Nucleus accumbens (tissue), 56 donors: Measurements from ENCODE around the gene CCDC171.
"Not testable (repeated sequence)": the region's sequence is repeated elsewhere in the genome, so short reads cannot be mapped to it uniquely, and the experiment has no call there.

Source experiments
- DNase-seq, 56 donors: peaks; one replicate each; lab custom pipeline; 2025; lab: John Stamatoyannopoulos, UW

The CCDC171 gene

DNA sequence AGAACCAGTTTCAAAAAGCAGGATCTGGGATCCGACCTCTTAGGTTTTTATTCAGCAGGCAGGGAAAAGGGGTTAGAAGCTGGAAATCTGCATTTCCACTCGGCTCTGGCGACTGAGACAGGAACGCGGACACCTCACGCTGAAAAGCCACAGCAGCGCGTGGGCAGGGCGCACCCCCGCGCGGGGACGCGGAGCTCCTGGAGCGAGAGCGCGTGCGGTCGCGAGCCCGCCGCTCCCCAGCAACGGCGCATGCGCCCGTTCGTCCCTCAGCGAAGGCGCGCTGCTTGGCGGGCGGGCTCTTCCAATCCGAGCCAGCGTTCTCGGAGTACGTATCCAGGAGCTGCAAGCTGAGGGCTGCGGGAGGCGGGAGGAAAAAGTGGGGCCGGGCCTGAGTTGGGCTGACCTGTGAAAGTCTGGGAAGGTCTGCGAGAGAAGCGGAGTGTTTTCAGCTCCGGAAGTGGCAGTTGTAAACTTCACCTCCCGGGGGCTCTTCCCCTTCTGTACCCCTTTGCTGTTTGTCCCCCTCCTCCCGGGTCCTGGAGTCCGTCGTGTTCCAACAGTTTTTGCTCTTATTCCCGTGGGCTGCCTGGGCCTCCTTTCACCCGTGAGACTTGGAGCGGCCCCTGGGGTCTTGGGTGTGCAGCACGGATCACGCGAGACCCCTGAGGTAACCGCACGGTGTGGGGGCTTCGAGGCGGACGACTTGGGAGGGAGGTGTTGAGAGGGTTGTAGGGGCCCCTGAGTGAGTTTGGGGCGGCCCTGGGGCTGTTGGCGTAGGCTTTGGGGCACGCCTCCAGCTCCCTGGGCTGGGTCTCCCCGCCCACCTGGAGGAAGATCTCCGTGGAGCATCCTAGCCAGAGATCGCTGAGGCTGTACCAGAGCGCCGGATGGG is at the start of gene CCDC171:
Gene CCDC171 (plus strand): TSS at position 408 of the 892 bp plus-strand sequence. CDS start 11,046 bp downstream, outside the sequence.
- DNase-seq = peak; percentile 51 to 95 (median 88)

DNA sequence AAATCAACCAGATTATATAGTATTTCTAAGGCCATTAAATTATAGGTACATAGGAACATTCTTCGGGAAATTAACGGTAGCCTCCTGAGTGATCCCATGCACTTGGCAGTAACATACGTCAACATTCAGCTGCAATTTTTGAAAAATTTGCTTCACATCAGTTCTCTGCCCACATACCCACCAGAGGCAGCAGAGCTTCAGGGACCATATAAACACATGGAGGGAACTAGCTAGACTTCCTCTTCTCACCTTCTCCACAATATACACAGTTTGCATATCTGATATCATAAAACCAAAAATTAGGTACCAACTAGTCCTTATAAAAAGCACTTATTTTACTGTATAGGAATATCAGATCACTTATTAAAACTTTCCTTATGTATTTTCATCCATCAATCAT is 46.9 kb upstream of the CCDC171 start:
- DNase-seq = no peak

DNA sequence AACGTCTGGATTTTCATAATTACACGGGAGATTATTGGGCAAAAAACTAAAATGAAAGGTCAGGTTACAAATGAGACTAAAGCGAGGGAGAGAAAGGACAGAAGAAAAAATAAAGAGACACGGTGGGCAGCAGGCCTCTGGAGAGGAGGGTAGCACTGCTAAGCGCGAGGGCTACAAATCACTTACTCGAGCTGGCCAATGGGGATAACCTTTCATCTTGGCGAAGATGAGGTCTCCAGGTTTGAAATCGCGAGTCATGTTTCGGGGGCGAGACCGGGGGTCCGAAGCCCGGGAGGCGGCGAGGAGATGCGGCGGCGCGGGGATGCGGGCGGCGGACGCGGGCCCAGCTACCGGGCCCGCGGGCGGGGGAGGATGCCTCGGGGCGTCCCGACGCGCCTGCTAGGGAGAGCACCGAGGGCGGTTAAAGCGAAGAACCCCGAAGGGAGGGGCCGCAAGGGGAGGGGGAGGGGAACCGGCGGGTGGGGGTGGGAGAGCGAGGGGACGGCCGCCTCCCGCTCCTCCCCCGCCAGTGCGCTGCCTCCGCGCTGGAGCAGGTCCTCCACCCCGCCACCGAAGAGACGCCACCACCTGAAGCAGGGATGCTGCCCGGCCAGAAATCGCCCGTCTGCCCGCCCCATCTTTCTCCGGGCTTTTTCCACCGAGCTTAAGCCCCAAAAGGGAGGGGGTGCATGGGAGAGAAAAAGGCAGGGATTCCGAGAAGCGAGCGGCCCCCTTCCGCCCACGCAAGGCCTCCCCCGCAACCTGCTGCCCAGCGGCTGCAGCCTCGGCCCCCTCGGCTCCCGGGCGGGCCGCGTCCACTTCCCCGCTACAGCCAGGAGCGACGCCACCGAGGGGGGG is 42.7 kb upstream of the CCDC171 start:
- peak in 43 of 56 donors; percentile 2 to 83 (median 49) for DNase-seq

DNA sequence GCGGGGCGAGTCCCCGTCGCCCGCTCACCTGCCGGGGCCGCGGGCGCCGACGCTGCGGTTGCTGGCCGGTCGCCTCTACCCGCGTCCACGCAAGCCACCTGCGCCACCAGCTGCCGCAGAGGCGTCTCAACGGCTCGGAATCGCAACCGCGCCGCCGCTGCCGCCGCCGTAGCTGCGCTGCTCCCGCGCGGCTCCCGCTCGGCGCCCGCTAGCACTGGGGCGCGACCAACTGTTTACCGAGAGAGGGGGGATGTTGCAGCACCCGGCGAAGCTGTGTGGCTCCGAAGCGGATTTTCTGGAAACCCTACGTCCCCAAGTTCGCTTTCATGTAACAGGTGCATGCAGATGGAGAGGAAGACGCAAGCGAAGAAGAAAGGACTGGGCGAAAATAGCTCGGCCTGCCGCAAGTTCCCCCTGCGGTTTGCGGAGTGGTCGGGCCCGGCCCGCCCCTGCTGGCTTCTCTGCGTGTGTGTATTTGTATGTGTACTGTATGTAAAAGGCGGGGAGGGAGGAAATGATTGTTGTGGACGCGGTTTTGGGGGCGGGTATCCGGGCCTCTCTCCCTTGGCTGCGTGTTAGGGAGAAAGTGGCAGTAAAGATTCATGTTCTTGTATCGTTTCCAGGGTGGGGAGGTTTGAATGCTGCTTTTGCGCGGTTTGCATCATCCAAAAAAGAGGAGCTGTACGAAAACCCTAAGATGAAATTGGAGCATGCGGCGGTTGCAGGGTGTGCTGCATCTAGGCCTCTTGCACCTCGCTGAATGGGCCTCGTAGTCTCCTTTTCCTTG is 41.9 kb upstream of the CCDC171 start, which contains the start of gene PSIP1:
Gene PSIP1 (minus strand): TSS at position 182 of the 787 bp plus-strand sequence. CDS start 782 bp downstream, outside the sequence.
- DNase-seq = peak in 54 of 56 donors; percentile 34 to 99 (median 84)

DNA sequence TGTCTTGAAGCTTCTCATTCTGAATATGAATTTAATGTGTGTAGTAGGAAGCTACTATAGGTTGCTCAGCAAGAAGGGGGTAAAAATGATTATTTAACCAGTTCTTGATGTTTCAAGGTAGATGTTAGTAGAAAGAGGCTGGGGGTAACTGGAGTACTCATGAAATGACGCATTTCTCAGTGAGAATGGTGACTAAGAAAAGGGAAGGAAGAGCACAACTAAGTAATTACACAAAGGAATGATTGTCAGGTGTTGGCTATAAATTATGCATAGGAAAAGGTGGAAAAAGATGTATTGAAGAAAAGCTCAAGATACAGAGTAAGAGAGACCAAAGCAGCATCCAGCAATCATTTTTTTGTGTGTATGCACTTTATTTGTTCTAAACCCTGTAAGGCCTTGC is 40.6 kb upstream of the CCDC171 start:
- no peak for DNase-seq

DNA sequence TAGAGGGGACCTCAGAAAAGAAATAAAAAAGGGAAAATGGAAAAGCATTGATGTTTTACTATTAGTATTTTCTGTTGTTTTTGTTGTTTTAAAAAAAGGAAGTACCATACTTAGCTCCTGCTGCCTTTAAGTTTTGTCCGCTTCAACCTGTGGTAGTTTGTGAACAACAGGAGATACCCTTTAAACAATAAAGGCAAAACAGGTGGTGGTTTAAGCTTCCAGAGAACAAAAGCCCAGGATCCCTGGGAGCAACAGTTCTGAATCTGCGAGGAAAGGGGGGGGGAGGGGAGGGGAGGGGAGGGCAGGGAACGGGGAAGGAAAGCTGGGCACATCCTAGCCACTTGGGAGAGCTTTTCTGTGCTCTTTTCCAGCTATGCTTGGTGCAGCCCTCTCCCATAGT is 40.0 kb upstream of the CCDC171 start:
- DNase-seq = no peak

DNA sequence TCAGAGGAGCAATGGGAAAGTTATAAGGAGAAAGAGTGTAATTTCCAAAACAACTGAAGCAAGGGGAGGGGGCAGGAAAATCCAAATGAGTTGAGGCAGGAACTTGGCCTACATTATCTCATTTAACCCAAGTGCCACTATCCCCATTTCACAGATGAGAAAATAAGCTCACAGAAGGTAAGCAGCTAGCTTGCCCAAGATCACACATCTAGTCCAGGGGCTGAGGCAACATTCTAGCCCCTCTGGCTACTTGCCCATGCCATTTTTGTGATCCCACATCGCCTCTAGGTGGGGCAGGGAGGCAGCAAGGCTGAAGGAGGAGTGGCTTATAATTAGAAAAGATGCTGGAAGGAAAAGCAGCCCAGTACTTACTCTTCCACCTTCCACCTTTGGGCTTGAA is 39.5 kb upstream of the CCDC171 start:
- DNase-seq = no peak

DNA sequence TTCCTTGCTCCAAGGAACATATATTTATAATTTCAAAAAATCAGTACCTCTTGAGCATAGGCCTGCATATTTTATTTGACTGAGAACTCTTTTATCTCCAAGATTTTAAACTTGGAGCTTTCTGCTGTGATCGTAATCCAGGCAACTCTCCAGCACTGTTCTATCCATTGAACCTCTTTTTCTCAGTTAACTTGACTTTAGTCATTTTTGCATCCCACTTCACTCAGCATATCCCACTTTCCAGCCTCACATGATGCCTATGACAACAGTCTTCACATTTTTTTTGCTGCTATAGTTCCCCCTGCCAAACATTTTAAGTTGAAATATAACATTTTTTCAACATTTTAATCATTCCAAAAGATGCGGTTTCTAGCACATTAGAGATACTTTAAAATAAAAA is 33.0 kb upstream of the CCDC171 start:
- no peak for DNase-seq

DNA sequence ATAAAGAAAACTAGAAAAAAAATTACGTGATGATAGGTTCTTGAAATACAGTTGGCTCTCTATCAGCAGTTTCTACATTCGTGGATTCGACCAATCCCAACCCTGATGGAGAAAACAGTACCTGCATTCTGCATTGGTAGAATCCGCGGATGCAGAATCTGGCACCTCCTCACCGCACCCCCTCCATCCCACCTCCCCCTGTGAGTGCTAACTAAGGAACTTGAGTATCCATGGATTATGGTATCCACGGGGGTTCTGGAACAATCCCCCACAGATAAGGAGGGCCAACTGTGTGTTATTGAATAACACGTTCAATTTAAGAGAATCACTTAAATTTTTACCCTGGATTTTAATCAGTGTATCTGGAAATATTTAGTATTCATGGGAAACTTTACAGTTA is 31.6 kb upstream of the CCDC171 start:
- no peak for DNase-seq

DNA sequence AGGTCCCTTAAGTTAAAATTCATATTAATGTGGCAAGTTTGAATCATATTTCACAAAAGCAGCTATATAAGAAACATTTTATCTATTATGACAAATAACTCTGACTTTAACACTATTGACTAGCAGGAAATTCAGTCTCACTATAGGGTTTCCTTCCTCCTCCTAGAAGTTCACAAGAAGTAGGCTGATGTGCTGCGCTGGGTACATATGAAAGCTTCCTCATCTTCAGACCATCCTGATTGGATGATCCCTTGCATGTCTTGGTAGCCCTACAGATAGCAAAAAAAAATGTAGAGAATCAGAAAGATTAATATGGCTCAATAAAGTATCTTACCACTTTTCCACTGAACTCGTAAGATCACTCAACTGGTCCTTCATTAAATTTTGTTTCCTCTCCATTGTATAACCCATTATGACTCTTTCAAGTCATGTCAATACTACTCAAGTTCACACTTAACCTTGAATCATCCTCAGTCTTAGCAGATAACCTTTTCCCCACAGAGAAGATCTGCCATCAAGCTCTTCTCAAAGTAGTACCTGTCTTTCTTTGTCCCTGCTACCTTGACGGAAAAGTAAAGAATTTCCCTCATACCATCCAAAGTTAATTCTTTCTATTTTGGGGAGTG is 30.6 kb upstream of the CCDC171 start:
- DNase-seq = no peak

DNA sequence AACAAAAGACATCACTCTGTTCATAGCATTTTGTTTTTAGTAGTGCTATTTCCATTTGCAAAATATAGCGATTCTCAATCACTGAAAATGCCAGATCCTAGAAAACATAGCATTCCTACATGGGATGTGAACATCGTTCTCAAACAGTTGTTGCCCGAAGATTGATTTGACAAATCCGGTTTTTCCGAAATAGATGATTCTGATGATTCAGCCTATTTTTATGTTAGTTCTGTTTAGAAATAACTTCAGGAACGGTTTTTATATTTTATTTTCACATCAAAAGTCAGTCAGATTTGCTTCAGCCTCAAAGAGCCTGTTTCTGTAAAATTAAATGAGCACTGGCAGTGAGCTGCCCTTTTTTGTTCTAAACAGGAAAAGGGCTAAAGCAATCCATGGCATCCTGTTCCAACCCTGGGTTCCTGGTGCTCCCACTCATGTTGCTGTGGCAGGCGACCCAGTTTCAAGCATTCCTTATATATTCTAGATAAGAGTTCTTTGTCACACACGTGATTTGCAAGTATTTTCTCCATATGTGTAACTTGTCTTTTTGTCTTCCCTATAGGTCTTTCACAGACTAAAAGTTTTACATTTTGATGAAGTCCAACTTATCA is 27.9 kb upstream of the CCDC171 start:
- no peak for DNase-seq

DNA sequence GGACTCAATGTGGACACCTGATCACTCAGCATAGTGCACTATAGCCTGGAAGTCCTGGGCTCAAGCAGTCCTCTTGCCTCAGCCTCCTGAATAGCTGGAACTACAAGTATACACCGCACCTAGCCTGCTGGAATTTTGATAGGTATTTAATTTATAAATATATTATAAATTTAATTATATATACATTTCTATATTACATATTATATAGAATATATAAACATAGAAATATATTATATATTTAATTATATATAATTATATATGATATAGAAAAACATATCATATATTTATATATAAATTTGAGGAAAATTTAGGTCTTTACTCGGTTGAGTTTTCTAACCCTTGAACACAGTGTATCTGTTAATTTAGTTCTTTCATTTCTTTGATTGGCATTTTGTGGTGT is 26.9 kb upstream of the CCDC171 start:
- DNase-seq = no peak

DNA sequence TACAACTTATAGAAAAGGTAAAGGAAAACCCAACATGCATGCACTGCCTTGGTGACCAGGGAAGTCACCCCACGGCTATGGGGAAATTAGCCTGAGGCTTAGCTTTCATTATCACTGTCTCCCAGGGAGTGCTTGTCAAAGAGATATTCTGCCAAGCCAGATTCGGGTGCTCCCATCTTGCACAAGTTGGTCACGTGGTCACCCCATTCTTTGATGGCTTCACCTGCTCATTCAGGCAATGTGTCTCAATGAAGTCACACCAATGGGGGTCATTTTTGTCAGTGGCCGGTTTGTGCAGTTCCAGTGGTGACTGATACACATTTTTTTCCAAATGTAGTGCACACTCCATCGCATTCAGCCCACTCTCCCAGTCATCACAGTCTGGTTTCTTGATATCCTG is 25.8 kb upstream of the CCDC171 start:
- not testable (repeated sequence) for DNase-seq

DNA sequence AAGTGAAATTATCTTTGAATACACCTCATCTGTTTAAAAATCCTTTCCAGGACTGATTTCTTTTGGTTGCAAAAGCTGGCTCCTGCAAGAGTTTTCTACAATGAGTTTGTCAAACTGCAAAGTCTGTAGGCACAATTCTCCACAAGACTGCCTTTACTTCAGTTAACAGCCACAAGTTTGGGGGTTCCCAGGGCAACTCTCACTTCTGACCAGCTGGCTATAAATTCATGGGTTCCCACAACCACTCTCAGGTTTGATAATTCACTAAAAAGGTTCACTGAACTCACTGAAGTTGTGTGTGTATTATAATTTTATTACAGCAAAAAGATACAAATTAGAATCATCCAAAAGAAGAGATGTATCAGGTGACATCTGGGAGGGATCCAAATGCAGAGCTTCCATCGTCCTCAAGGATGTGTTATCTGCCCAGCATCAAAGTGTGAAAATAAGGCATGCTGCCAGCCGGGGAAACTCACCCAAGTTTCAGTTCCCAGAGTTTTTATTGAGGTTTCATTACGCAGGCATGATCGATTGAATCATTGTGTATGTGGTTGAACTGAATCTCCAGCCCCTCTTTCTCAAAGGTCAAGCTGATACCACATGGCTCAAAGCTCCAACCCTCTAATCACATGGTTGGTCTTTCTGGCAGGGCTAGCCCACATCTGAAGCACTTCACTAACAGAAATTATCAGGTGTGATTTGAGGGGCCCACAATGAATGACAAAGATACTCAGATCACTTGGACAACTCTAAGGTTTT is 23.1 kb upstream of the CCDC171 start:
- no peak for DNase-seq

DNA sequence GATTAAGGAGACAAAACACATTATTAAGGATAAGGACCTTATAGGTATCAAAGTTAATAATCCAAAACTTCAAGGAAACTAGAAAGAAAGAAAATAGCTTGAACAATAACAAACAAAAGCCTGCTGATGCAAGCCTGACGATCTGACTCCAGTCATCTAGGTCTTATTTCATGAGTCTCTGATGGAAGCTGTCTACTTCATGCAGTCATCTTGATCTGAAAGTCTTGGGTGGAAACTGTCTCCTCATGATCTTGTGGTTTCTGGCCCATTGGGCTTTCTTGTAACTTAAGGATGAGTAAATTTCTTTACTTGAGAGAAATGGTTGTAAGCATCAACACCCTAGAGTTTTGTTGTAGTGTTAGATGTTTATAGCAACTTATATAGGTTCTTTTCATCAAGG is 21.5 kb upstream of the CCDC171 start:
- no peak for DNase-seq

DNA sequence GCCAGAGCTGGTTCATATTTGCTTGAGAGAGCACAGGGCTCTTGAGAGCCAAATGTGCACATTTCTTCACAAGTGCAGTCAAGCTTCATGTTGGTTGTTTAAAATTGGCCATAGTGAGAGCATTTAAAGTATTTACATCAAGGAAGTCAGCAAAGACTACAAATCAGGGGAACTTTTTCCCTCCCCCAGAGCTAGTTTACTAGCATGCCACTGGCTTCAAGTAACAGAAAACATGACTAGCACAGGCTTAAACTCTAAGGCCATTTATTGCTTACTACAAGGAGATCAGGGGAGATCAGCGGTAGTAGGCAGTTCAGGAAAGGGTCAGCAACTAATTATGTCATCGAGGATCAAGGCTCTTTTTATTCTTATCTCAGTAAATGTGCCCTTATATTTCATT is 11.0 kb upstream of the CCDC171 start:
- no peak for DNase-seq

DNA sequence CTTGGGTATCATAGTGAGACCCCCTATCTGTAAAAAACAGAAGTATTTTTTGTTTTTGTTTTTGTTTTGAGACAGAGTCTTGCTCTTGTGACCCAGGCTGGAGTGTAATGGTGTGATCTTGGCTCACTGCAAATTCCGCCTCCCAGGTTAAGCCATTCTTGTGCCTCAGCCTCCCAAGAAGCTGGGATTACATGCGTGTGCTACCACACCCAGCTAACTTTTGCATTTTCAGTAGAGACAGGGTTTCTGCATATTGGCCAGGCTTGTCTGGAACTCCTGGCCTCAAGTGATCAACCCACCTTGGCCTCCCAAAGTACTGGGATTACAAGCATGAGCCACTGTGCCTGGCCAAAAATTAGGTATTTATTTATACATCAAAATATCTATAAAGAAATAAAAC is 10.2 kb upstream of the CCDC171 start:
- no peak for DNase-seq

DNA sequence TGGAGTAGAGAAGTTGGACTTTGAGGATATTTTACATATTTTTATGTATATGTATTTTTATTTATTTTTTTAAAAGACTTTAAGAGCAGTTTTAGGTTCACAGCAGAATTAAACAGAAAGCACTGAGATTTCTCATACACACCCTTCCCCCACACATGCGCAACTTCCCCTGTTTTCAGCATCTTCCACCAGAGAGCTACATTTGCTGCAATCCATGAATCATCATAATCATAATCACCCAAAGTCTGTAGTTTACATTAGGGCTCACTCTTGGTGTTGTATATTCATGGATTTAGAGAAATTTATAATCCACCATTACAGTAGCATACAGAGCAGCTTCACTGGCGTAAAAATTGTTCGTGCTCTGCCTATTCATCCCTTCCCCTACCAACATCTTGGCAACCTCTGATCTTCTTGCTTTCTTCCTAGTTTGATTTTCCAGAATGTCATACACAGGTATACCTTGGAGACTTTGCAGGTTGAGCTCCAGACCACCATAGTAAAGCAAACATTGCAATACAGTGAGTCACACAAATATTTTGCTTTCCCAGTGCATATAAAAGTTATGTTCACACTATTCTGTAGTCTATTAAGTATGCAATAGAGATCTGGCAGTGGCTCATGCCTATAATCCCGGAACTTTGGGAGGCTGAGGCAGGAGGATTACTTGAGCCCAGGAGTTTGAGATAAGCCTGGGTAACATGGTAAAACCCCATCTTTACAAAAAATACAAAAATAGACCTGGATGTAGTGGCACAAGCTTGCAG is 9.6 kb upstream of the CCDC171 start:
- DNase-seq = no peak
